ENCODE data around the gene ERI2.

ERI2 gene

GRCh38 chr16:20798364-20798763, 7.9 kb downstream of the ERI2 start:
- H3K27me3 ChIP-seq (replicated peaks; ENCODE audit: insufficient read depth, low read length), result no peaks in the 10 kb centered on the region
- H2AFZ ChIP-seq (ENCODE audit: low read length), result no peak overlapping the region
- TF ChIP-seq EZH2 (optimal IDR thresholded peaks at IDR 0.05; ENCODE audit: low read depth, low read length) (no peak), EZH2phosphoT487 (IDR thresholded peaks at IDR 0.05; ENCODE audit: low read length) (no peak)
- TF ChIP-seq, protein P1, sequence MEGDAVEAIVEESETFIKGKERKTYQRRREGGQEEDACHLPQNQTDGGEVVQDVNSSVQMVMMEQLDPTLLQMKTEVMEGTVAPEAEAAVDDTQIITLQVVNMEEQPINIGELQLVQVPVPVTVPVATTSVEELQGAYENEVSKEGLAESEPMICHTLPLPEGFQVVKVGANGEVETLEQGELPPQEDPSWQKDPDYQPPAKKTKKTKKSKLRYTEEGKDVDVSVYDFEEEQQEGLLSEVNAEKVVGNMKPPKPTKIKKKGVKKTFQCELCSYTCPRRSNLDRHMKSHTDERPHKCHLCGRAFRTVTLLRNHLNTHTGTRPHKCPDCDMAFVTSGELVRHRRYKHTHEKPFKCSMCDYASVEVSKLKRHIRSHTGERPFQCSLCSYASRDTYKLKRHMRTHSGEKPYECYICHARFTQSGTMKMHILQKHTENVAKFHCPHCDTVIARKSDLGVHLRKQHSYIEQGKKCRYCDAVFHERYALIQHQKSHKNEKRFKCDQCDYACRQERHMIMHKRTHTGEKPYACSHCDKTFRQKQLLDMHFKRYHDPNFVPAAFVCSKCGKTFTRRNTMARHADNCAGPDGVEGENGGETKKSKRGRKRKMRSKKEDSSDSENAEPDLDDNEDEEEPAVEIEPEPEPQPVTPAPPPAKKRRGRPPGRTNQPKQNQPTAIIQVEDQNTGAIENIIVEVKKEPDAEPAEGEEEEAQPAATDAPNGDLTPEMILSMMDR (IDR thresholded peaks at IDR 0.05; ENCODE audit: low read length), result no peak
- H4K20me1 ChIP-seq (ENCODE audit: insufficient read depth, low read length), result no peaks in the 10 kb centered on the region
- no peaks in the 10 kb centered on the region for H3K9me2 ChIP-seq (replicated peaks; ENCODE audit: insufficient read depth, low read length)
- no peaks in the 10 kb centered on the region for H3K9me3 ChIP-seq (replicated peaks; ENCODE audit: insufficient read depth, low read length)
- H3K27ac ChIP-seq (ENCODE audit: low read length), result no peak overlapping the region
- no peaks in the 10 kb centered on the region for H3K4me1 ChIP-seq (ENCODE audit: low read length)
- no peaks in the 10 kb centered on the region for H3K36me3 ChIP-seq (replicated peaks; ENCODE audit: insufficient read depth, low read length)
- no peaks in the 10 kb centered on the region; the same call in 1 of the 2 replicates for H3F3A ChIP-seq (ENCODE audit: insufficient read depth, low read length)
- no peak for DNase-seq
- H3K4me2 ChIP-seq (ENCODE audit: low read depth, low read length), result no peak overlapping the region
- no peak overlapping the region for H3K4me3 ChIP-seq (ENCODE audit: low read length)
- H3K9ac ChIP-seq (ENCODE audit: low read length), result no peak overlapping the region
- no peaks in the 10 kb centered on the region for H3K79me2 ChIP-seq (ENCODE audit: low read length)

GRCh38 chr16:20791923-20792612, 14.2 kb downstream of the ERI2 start:
- Histone ChIP-seq H3F3A (ENCODE audit: insufficient read depth, low read length) (no peaks in the 10 kb centered on the region), H3K4me1 (ENCODE audit: low read length) (no peaks in the 10 kb centered on the region), H3K79me2 (ENCODE audit: low read length) (no peaks in the 10 kb centered on the region), H3K9me2 (replicated peaks; ENCODE audit: insufficient read depth, low read length) (no peaks in the 10 kb centered on the region), H3K4me3 (ENCODE audit: low read length) (no peak overlapping the region), H3K36me3 (replicated peaks; ENCODE audit: insufficient read depth, low read length) (no peaks in the 10 kb centered on the region), H2AFZ (ENCODE audit: low read length) (no peak overlapping the region), H3K27ac (ENCODE audit: low read length) (no peak overlapping the region), H3K9me3 (replicated peaks; ENCODE audit: insufficient read depth, low read length) (no peaks in the 10 kb centered on the region), H4K20me1 (ENCODE audit: insufficient read depth, low read length) (no peaks in the 10 kb centered on the region), H3K4me2 (ENCODE audit: low read depth, low read length) (no peak overlapping the region), H3K9ac (ENCODE audit: low read length) (no peak overlapping the region), H3K27me3 (replicated peaks; ENCODE audit: insufficient read depth, low read length) (no peaks in the 10 kb centered on the region)
- TF ChIP-seq EZH2phosphoT487 (IDR thresholded peaks at IDR 0.05; ENCODE audit: low read length) (no peak), EZH2 (optimal IDR thresholded peaks at IDR 0.05; ENCODE audit: low read depth, low read length) (no peak)
- TF ChIP-seq, protein P1 (IDR thresholded peaks at IDR 0.05; ENCODE audit: low read length), result no peak
- no peak for DNase-seq

DNA sequence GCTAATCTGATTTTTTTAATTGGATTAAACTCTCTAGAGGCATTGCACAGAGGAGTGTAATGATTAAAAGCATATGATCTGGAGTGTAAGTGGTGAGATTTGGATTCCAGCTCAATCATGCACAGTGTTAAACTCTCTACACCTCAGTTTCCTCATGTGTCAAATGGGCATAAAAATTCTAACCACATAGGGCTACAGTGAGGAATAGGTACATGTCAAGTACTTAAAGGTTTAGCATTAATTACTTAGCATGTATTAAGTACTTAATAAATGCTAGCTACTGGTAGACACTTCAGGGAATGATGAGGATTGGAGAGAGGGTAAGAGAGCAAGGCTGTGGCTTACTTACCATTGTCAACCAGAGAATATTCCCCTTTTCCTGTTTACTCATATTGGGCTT, 17.1 kb downstream of the ERI2 start:
- H3K36me3 ChIP-seq (replicated peaks; ENCODE audit: insufficient read depth, low read length), result no peaks in the 10 kb centered on the region
- no peaks in the 10 kb centered on the region for H3K27me3 ChIP-seq (replicated peaks; ENCODE audit: insufficient read depth, low read length)
- no peak overlapping the region for H3K9ac ChIP-seq (ENCODE audit: low read length)
- DNase-seq, result no peak
- H3K79me2 ChIP-seq (ENCODE audit: low read length), result no peaks in the 10 kb centered on the region
- no peak overlapping the region for H3K27ac ChIP-seq (ENCODE audit: low read length)
- TF ChIP-seq EZH2phosphoT487 (IDR thresholded peaks at IDR 0.05; ENCODE audit: low read length), result no peak
- TF ChIP-seq, protein P1 (IDR thresholded peaks at IDR 0.05; ENCODE audit: low read length), result no peak
- no peak for TF ChIP-seq EZH2 (optimal IDR thresholded peaks at IDR 0.05; ENCODE audit: low read depth, low read length)
- no peak overlapping the region for H2AFZ ChIP-seq (ENCODE audit: low read length)
- no peak overlapping the region for H3K4me3 ChIP-seq (ENCODE audit: low read length)
- no peaks in the 10 kb centered on the region for H3K9me2 ChIP-seq (replicated peaks; ENCODE audit: insufficient read depth, low read length)
- H3K9me3 ChIP-seq (replicated peaks; ENCODE audit: insufficient read depth, low read length), result no peaks in the 10 kb centered on the region
- no peaks in the 10 kb centered on the region for H3K4me1 ChIP-seq (ENCODE audit: low read length)
- H3F3A ChIP-seq (ENCODE audit: insufficient read depth, low read length), result no peaks in the 10 kb centered on the region
- H4K20me1 ChIP-seq (ENCODE audit: insufficient read depth, low read length), result no peaks in the 10 kb centered on the region
- H3K4me2 ChIP-seq (ENCODE audit: low read depth, low read length), result no peak overlapping the region
